ENCODE data around the gene SLC38A7. TPM values are rescaled to one million over a fixed set of nuclear protein-coding genes. Genes with fewer than 3 reads are reported as not detected.
A peak's percentile ranks its signal among the peaks of the same experiment; 100 is the strongest.

Gene SLC38A7
- total RNA-seq, 4 donors from 2014 or later: 17.2 to 33.8 (median 30.1) TPM

DNA sequence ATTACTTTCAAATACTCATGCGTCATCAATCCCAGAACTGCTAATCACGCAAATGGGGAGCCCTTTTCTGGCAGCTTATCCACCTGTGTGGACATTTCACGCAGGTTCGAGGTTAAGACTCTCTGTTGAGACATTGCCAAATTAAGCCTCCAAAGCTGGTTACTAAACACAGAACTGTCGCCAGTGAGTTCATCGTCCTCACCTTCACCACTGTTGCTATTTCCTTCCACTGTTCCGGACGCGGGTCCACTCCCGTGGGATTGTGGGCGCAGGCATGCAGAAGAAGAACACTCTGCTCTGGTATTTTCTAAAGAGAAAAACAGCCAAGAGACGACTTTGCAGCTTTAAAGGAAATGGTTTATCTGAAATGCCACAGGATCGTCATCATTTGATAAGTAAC, 33.4 kb upstream of the SLC38A7 start:
- H3K4me3 ChIP-seq (replicated peaks in 1 of 3): no peak overlapping the region
- TF ChIP-seq, protein P1, sequence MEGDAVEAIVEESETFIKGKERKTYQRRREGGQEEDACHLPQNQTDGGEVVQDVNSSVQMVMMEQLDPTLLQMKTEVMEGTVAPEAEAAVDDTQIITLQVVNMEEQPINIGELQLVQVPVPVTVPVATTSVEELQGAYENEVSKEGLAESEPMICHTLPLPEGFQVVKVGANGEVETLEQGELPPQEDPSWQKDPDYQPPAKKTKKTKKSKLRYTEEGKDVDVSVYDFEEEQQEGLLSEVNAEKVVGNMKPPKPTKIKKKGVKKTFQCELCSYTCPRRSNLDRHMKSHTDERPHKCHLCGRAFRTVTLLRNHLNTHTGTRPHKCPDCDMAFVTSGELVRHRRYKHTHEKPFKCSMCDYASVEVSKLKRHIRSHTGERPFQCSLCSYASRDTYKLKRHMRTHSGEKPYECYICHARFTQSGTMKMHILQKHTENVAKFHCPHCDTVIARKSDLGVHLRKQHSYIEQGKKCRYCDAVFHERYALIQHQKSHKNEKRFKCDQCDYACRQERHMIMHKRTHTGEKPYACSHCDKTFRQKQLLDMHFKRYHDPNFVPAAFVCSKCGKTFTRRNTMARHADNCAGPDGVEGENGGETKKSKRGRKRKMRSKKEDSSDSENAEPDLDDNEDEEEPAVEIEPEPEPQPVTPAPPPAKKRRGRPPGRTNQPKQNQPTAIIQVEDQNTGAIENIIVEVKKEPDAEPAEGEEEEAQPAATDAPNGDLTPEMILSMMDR (IDR thresholded peaks at IDR 0.05): no peak
- TF ChIP-seq POLR2A (IDR thresholded peaks at IDR 0.05): no peak
- H3K27ac ChIP-seq: no peak overlapping the region
- DNase-seq: no peak
- H3K9me3 ChIP-seq: no peaks in the 10 kb centered on the region
- intact Hi-C loops (cut with DNase I): no loop called here
- H3K27me3 ChIP-seq: no peaks in the 10 kb centered on the region
- H3K36me3 ChIP-seq: peaks cover 58 to 62% of the 10 kb centered on the region in 2 donors
- 89 to 93% methylated on average over 13 of the region's 13 CpGs for WGBS, 2 donors
- no peaks in the 10 kb centered on the region for H3K4me1 ChIP-seq

DNA sequence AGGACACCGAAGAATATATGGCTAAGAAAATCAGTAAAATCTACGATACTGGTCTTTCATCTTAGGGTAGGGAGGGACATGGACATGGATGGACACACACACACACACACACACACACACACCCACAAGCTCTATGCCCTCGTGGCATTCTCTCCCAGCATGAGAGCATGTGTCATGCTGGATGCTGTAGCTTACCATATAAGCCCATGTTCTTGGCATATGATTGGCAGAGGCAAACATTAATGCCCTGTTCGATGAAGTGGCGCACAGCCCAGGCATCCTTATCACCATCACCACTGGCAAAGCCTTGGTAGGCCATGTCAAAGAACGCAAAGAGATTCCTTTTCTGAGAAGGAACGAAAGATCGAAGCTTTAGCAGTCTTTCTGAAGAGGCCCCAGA, 31.9 kb upstream of the SLC38A7 start:
- H3K4me1 ChIP-seq: no peaks in the 10 kb centered on the region
- no peak overlapping the region for H3K4me3 ChIP-seq (replicated peaks in 1 of 3)
- H3K9me3 ChIP-seq: no peaks in the 10 kb centered on the region
- intact Hi-C loops (cut with DNase I): no loop called here
- H3K27ac ChIP-seq: no peak overlapping the region
- peaks cover 56 to 64% of the 10 kb centered on the region in 2 donors for H3K36me3 ChIP-seq
- WGBS, 2 donors: 96 to 97% methylated on average over 8 of the region's 8 CpGs
- TF ChIP-seq, protein P1 (IDR thresholded peaks at IDR 0.05): no peak
- TF ChIP-seq POLR2A (IDR thresholded peaks at IDR 0.05): no peak
- H3K27me3 ChIP-seq: no peaks in the 10 kb centered on the region
- no peak for DNase-seq

DNA sequence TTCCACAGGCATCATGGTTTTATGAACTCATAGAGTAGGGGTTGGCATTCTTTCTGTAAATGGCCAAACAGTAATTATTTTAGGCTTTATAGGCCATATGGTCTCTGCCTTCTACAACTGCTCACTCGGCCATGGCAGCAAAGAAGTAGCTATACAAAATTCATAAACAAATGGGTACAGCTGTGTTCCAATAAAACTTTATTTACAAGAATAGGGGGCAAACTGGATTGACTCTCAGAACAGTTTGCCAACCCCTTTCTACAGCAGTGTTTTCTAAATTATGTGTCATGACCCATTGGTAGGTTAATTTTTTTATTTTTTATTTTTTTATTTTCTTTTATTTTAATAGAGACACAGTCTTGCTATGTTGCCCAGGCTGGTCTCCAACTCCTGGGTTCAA, 29.2 kb upstream of the SLC38A7 start:
- no peak for TF ChIP-seq POLR2A (IDR thresholded peaks at IDR 0.05)
- TF ChIP-seq, protein P1 (IDR thresholded peaks at IDR 0.05): no peak
- Histone ChIP-seq H3K4me1 (peaks cover 4 to 10% of the 10 kb centered on the region in 2 donors), H3K9me3 (no peaks in the 10 kb centered on the region), H3K4me3 (replicated peaks in 1 of 3) (no peak overlapping the region), H3K27ac (no peak overlapping the region), H3K36me3 (peaks cover 38 to 43% of the 10 kb centered on the region in 2 donors), H3K27me3 (no peaks in the 10 kb centered on the region)
- WGBS, 2 donors: 94 to 95% methylated on average over 1 of the region's 1 CpG
- DNase-seq: no peak
- intact Hi-C loops (cut with DNase I): no loop called here

DNA sequence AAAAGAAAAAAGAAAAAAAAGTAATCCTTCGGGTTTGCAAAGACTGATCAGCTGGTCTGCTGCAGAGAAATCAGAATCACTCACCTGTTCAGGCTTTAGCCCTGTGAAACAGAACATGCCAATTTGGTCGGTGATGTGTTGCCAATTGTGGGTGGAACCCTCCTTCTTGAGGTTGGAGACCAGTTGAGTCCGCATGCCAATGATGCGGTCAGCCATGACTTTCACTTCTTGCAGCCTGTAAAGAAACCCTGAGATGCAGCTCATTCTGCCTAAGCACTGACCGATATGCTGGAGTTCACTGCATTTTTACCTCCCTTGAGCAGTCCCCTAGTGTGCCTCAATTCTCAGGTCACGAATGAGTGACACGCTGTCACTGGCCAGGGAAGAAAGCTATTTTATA, 24.8 kb upstream of the SLC38A7 start:
- H3K36me3 ChIP-seq: peaks cover 9 to 15% of the 10 kb centered on the region in 2 donors

DNA sequence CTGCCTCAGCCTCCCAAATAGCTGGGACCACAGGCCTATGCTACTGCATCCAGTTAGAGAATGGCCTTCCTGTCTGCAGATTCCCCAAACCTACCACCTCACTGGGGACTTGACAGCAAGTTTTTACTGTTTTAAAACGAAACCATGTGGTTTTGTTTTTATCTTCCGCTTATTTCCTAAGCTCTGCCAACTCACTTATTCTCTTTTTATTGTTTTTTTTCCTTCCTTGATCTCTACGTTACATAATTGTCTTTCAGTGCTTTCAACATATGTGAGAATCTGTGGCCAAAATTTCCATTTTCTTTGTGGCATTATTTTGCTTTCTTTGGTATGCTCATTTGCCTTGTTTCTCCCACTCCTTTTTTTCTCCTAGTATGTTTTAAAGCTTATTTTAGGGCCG, 14.6 kb upstream of the SLC38A7 start:
- Histone ChIP-seq H3K4me1 (no peaks in the 10 kb centered on the region), H3K4me3 (replicated peaks in 1 of 3) (no peak overlapping the region), H3K9me3 (no peaks in the 10 kb centered on the region), H3K27me3 (no peaks in the 10 kb centered on the region), H3K36me3 (no peaks in the 10 kb centered on the region), H3K27ac (no peak overlapping the region)
- 78% methylated on average over 4 of the region's 4 CpGs for WGBS, 2 donors
- intact Hi-C loops (cut with DNase I): no loop called here
- no peak for DNase-seq
- TF ChIP-seq, protein P1 (IDR thresholded peaks at IDR 0.05): no peak
- no peak for TF ChIP-seq POLR2A (IDR thresholded peaks at IDR 0.05)

More for the DNA sequence above, 24.8 kb upstream of the SLC38A7 start:
- no peaks in the 10 kb centered on the region for H3K9me3 ChIP-seq
- no peak overlapping the region for H3K4me3 ChIP-seq (replicated peaks in 1 of 3)
- WGBS, 2 donors: 28% methylated on average over 7 of the region's 7 CpGs
- intact Hi-C loops (cut with DNase I): no loop called here
- peak overlapping the region; percentile 63 to 76 (median 64) for H3K27ac ChIP-seq
- no peaks in the 10 kb centered on the region for H3K27me3 ChIP-seq
- TF ChIP-seq, protein P1 (IDR thresholded peaks at IDR 0.05): no peak
- TF ChIP-seq POLR2A (IDR thresholded peaks at IDR 0.05): no peak
- peaks cover 6 to 13% of the 10 kb centered on the region in 2 donors for H3K4me1 ChIP-seq
- peak; percentile 97 to 98 for DNase-seq

Measured in thyroid gland (tissue), 4 donors.